GM23248 (cell line): ENCODE measurements around the gene KRTAP11-1. TPM values are rescaled to one million over a fixed set of nuclear protein-coding genes. Genes with fewer than 3 reads are reported as not detected.
A peak's percentile ranks its signal among the peaks of the same experiment; 100 is the strongest.

ENCODE experiments used
- DNase-seq: peaks from one replicate; pipeline ENCODE4 v3.0.0-alpha.2; 2015
- H2AFZ ChIP-seq: fragments of 200-600 bp; sonication (generic); 2 replicates; pipeline ENCODE4 v1.6.1; 2016; ENCODE audit warnings: antibody characterized with exemption
- H3F3A ChIP-seq: fragments of 200-600 bp; sonication (generic); 2 replicates; pipeline ENCODE4 v1.6.1; 2016; ENCODE audit warnings: mild to moderate bottlenecking, antibody characterized with exemption, mixed run types; ENCODE audit not compliant: insufficient read depth
- H3K27ac ChIP-seq: fragments of 200-600 bp; sonication (generic); 2 replicates; pipeline ENCODE4 v1.5.1; 2016; ENCODE audit warnings: mild to moderate bottlenecking
- H3K27me3 ChIP-seq: fragments of 200-600 bp; sonication (generic); replicated peaks from 2 replicates; pipeline ENCODE4 v1.6.1; 2016; ENCODE audit warnings: mild to moderate bottlenecking; ENCODE audit not compliant: insufficient read depth
- H3K36me3 ChIP-seq: fragments of 200-600 bp; sonication (generic); 2 replicates; pipeline ENCODE4 v1.6.1; 2016; ENCODE audit warnings: low read depth, mild to moderate bottlenecking
- H3K4me1 ChIP-seq: fragments of 200-600 bp; sonication (generic); 2 replicates; pipeline ENCODE4 v1.6.1; 2016; ENCODE audit warnings: mild to moderate bottlenecking; ENCODE audit not compliant: insufficient read depth
- H3K4me2 ChIP-seq: fragments of 200-600 bp; sonication (generic); one replicate; pipeline ENCODE4 v1.6.1; 2016; ENCODE audit warnings: mild to moderate bottlenecking; ENCODE audit not compliant: unreplicated experiment
- H3K4me3 ChIP-seq: fragments of 200-600 bp; sonication (generic); 2 replicates; pipeline ENCODE4 v1.5.1; 2016; ENCODE audit warnings: mild to moderate bottlenecking
- H3K79me2 ChIP-seq: fragments of 200-600 bp; sonication (generic); 2 replicates; pipeline ENCODE4 v1.6.1; 2016; ENCODE audit warnings: mild to moderate bottlenecking; ENCODE audit not compliant: insufficient read depth
- H3K9ac ChIP-seq: fragments of 200-600 bp; sonication (generic); 2 replicates; pipeline ENCODE4 v1.6.1; 2016; ENCODE audit warnings: mild to moderate bottlenecking
- H3K9me2 ChIP-seq: fragments of 200-600 bp; sonication (generic); 2 replicates; pipeline ENCODE4 v1.6.1; 2016; ENCODE audit warnings: mixed run types, mild to moderate bottlenecking, moderate library complexity; ENCODE audit not compliant: insufficient read depth
- H3K9me3 ChIP-seq: fragments of 200-600 bp; sonication (generic); one replicate; pipeline ENCODE4 v1.6.1; 2017; ENCODE audit warnings: low read depth
- H4K20me1 ChIP-seq: fragments of 200-600 bp; sonication (generic); 2 replicates; pipeline ENCODE4 v1.6.0; 2016; ENCODE audit not compliant: insufficient read depth
- EZH2 ChIP-seq: fragments of 200-600 bp; sonication (generic); IDR thresholded peaks from 2 replicates; pipeline ENCODE4 v1.6.1; 2018; ENCODE audit warnings: antibody characterized with exemption, mild to moderate bottlenecking; ENCODE audit not compliant: insufficient read depth, poor library complexity, severe bottlenecking
- EZH2phosphoT487 ChIP-seq: fragments of 200-600 bp; sonication (generic); IDR thresholded peaks from 2 replicates; pipeline ENCODE4 v1.6.1; 2018; ENCODE audit warnings: antibody characterized with exemption, moderate library complexity, mild to moderate bottlenecking, low read depth; ENCODE audit not compliant: insufficient read depth
- WGBS, 2 experiments: methylation state at CpG; one replicate each; pipeline ENCODE4 v1.1.6; 2015 to 2017; ENCODE audit warnings: low lambda C conversion rate in 2 of 2, low coverage in 1 of 2; ENCODE audit errors: missing lambda C conversion rate in 2 of 2; 5-methylcytosine and 5-hydroxymethylcytosine counted together
- in situ Hi-C: fragments of 300-500 bp; cut with MboI; formaldehyde crosslinking; loops from 2 replicates; pipeline ENCODE4 v1.15.0; 2020
- polyA plus RNA-seq: library from polyadenylated mRNA; unstranded; fragments of >200 nt; fragmentation: Nextera tagmentation; extraction: Ambion mirVana; gene quantifications from 2 replicates; pipeline ENCODE4 v1.2.1, GENCODE V29; 2016
- total RNA-seq: library from RNA; depleted of rRNA; stranded (reverse); fragments of >200 nt; shearing (Covaris generic); gene quantifications from 2 replicates; pipeline ENCODE4 v1.2.3, GENCODE V29; 2014; rRNA removed

The KRTAP11-1 gene
- total and polyA plus RNA-seq, 2 experiments from 2014 or later = not detected

DNA sequence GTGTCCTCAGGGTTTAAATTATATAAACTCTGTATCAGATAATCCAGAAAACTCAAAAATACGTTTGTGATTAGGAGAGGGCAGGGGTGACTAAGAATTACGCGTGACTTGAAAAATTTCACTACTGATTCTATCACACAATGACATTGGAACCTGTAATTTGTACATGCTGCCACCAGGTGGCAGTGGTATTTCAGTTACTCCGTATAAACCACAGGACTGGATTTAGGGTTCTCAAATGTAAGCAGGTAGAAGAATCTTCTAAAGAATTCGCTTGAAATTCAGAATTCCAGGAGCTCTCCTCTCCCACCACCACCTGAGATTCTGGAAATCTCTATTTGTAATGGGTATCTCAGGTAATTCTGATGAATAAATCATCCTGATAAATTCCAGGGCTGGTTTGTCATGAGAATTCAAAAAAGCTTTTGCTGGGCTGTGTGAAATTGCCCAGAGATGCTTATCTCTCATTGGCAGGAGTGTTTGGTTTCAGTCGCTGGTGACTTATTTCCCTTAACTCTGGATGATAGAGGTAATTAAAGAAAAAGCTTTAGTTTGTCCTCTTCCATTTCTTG is 50.1 kb downstream of the KRTAP11-1 start:
- H3K27ac ChIP-seq = no peak overlapping the region
- 18 to 20% methylated on average over 6 of the region's 6 CpGs for WGBS, 2 experiments

More for the DNA sequence above, 50.1 kb downstream of the KRTAP11-1 start:
- no peaks in the 10 kb centered on the region for H3K27me3 ChIP-seq
- no peaks in the 10 kb centered on the region for H3F3A ChIP-seq
- TF ChIP-seq EZH2phosphoT487 (no peak), EZH2 (no peak)
- H3K9me3 ChIP-seq = no peaks in the 10 kb centered on the region
- no peaks in the 10 kb centered on the region for H3K36me3 ChIP-seq
- H3K4me3 ChIP-seq = no peak overlapping the region
- H3K9me2 ChIP-seq = no peaks in the 10 kb centered on the region
- H3K4me2 ChIP-seq = no peak overlapping the region
- H4K20me1 ChIP-seq = no peaks in the 10 kb centered on the region
- peak; percentile 0 for DNase-seq
- no peak overlapping the region for H3K9ac ChIP-seq
- no peaks in the 10 kb centered on the region for H3K79me2 ChIP-seq
- H3K4me1 ChIP-seq = no peaks in the 10 kb centered on the region
- in situ Hi-C loops = no loop called here
- H2AFZ ChIP-seq = no peak overlapping the region

Other genes starting within 250 kb of the KRTAP11-1 start
- not detected in 2 replicates for gene KRTAP20-2, start 246.4 kb downstream of the KRTAP11-1 start, total RNA-seq
- gene KRTAP20-2, start 246.4 kb downstream of the KRTAP11-1 start, polyA plus RNA-seq = not detected in 2 replicates
- not detected in 2 replicates for gene KRTAP20-3, start 238.7 kb downstream of the KRTAP11-1 start, total RNA-seq
- gene KRTAP20-3, start 238.7 kb downstream of the KRTAP11-1 start, polyA plus RNA-seq = not detected in 2 replicates
- gene KRTAP21-3, start 162.8 kb downstream of the KRTAP11-1 start, total RNA-seq = not detected in 2 replicates
- gene KRTAP21-3, start 162.8 kb downstream of the KRTAP11-1 start, polyA plus RNA-seq = not detected in 2 replicates
- not detected in 2 replicates for gene KRTAP21-2, start 134.3 kb downstream of the KRTAP11-1 start, total RNA-seq
- gene KRTAP21-2, start 134.3 kb downstream of the KRTAP11-1 start, polyA plus RNA-seq = not detected in 2 replicates
- gene KRTAP21-1, start 126.2 kb downstream of the KRTAP11-1 start, total RNA-seq = not detected in 2 replicates
- not detected in 2 replicates for gene KRTAP21-1, start 126.2 kb downstream of the KRTAP11-1 start, polyA plus RNA-seq
- gene KRTAP8-1, start 68.3 kb downstream of the KRTAP11-1 start, total RNA-seq = not detected in 2 replicates
- not detected in 2 replicates for gene KRTAP8-1, start 68.3 kb downstream of the KRTAP11-1 start, polyA plus RNA-seq
- gene KRTAP7-1, start 51.8 kb downstream of the KRTAP11-1 start, total RNA-seq = not detected in 2 replicates
- not detected in 2 replicates for gene KRTAP7-1, start 51.8 kb downstream of the KRTAP11-1 start, polyA plus RNA-seq
- gene KRTAP19-8, start 156.9 kb upstream of the KRTAP11-1 start, total RNA-seq = not detected in 2 replicates
- not detected in 2 replicates for gene KRTAP19-8, start 156.9 kb upstream of the KRTAP11-1 start, polyA plus RNA-seq